HG02970 (cell line): Measurements from ENCODE around the gene TSEN34.
"Not testable (repeated sequence)": the region's sequence is repeated elsewhere in the genome, so short reads cannot be mapped to it uniquely, and the experiment has no call there.

Source experiments
- ATAC-seq: cut with Tn5 transposase; IDR thresholded peaks from one replicate; pipeline ENCODE4 v1.9.1; 2021; ENCODE audit warnings: mild to moderate bottlenecking, moderate library complexity, moderate number of reproducible peaks; ENCODE audit not compliant: unreplicated experiment, low FRiP score

TSEN34 gene

GRCh38 chr19:54229146-54229545 lies 38.0 kb downstream of the TSEN34 start:
- no peak for ATAC-seq

- ATAC-seq, result no peak
Observed at GRCh38 chr19:54230031-54230430, 38.9 kb downstream of the TSEN34 start.

GRCh38 chr19:54231077-54231931 lies 40.2 kb downstream of the TSEN34 start:
- no peak for ATAC-seq

- no peak for ATAC-seq
Observed at GRCh38 chr19:54233941-54234340, 42.8 kb downstream of the TSEN34 start.

GRCh38 chr19:54239491-54240371 lies 48.6 kb downstream of the TSEN34 start:
- not testable (repeated sequence) for ATAC-seq

GRCh38 chr19:54240372-54241336 lies 49.5 kb downstream of the TSEN34 start:
- ATAC-seq, result not testable (repeated sequence)

GRCh38 chr19:54242234-54242633 lies 51.1 kb downstream of the TSEN34 start:
- not testable (repeated sequence) for ATAC-seq

- ATAC-seq, result not testable (repeated sequence)
Observed at GRCh38 chr19:54242646-54243045, 51.5 kb downstream of the TSEN34 start, which contains the start of gene LILRA6. TSS of gene LILRA6 (minus strand) at chr19:54242790.

- ATAC-seq, result not testable (repeated sequence)
Observed at GRCh38 chr19:54243809-54244208, 52.7 kb downstream of the TSEN34 start.
